Measurements from ENCODE around the gene RER1.
A peak's percentile ranks its signal among the peaks of the same experiment; 100 is the strongest.

Gene RER1

DNA sequence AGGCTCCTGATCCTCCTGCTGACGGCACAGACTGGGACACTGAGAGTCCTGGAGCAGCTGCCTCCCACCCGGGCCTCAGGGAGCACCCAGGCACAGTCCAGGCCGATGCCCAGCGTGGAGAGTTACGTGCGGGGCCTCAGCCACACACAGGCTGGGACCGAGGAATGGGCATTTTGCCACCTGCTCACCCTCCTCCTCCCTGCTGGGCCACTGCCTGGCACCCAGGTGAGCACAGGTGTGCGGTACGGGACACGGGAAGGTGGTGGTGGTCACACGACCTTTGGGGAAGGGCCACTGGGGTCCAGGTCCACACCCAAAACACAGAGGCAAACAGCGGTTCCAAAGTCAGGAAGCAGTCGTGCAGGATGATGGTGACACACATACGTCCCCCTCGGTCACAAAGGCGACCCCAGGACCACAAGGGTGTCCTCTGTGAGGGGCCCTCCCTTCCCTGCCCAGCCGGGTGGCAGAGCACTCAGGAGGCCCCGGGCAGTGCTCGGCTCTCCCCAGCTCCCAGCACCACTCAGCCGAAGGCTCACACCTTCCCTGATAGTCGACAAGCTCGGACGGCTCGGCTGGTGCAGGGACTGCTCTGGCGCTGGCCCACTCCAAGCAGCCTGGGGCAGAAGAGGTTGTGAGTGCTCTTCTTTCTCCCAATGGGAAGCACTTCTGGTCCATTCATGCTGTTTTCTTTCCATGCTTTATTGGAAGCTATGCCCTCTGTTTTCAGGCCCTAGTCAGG lies 14.5 kb upstream of the RER1 start:
- DNase-seq = no peak

DNA sequence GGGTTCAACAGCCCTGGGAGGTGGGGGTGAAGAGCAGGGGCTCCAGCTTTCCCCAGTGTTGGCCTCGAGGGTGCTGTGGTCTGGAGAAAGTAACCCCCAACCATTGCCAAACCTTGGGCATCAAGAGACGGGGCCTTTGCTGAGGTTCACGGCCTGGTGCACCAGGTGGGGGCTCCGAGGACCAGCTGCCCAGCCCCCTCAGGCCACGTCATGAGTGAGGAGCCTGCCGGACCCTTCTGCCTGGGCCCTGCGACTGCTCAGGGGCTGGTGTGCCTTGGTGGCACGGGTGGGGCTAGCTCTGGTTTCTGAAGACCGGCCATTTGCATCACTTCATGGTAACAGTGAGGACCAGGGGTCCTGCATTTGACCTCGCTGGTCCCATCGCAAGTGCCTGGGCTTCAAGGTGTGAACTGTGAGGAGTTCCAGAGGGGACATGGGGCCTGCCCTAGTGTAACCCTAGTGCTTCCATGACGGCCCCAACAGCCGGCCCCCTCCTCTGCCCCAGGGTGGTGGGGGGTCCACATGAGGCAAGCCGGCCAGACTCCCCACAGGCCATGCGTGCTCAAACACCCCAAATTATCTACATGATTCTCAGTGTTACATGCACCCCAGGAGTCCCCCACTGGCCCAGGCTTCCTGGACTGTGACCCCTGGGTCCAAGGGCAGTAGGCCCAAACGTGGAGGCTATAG lies 13.7 kb upstream of the RER1 start:
- no peak for DNase-seq

DNA sequence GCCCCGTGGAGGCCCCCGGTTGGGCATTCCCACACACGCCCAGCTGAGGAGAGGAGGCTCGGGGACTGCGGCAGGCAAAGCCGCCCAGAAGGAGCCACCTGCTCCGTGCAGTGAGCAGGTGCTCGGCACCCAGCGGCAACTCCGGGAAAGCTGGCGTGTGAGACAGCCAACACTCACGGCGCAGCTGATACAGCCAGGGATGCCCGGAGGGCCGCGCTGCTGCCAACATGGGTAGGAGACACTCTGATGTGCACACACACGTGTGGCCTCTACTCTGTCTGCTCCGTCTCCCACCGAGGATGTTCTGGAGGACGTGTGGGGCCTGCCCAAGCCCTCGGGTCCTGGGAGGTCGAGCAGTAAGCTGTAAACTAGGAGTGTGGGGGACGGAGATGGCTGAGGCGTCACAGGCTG lies 13.2 kb upstream of the RER1 start:
- DNase-seq = no peak

DNA sequence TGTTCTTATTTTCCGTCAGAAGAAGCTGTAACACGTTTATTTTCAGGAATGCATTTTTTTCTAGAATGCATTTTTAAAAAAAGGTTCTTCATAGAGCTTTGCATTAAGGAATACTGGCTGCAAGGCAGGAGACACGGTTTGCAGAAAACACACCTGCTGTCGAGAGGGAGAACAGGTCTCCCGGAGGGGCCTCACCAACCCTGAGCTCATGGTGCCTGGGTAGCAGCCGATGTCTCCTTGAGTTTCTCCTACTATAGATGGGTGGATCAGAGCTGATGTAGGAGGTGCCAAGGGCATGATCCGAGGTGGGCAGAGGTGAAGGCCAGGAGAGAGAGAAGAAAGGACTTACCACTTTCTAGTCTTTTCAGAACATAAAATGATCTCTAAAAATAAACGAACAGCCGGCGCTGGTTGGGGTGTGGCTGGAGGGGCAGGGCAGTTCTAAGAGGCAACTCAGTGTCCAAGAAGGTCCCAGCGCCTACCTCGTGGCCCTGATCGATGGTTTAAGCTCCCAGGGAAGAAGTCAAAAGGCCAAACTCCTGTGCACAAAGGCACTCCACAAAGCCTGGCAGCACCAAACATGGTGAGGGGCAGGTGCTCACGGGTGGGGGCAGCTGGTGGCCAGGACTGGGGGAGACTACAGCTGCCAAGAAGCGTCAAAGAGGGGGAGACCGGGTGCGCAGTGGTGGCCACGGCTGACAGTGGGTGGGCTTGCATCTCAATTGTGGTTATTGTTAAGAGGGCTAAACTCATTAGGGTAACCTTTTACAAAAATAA lies 12.5 kb upstream of the RER1 start:
- no peak for DNase-seq

DNA sequence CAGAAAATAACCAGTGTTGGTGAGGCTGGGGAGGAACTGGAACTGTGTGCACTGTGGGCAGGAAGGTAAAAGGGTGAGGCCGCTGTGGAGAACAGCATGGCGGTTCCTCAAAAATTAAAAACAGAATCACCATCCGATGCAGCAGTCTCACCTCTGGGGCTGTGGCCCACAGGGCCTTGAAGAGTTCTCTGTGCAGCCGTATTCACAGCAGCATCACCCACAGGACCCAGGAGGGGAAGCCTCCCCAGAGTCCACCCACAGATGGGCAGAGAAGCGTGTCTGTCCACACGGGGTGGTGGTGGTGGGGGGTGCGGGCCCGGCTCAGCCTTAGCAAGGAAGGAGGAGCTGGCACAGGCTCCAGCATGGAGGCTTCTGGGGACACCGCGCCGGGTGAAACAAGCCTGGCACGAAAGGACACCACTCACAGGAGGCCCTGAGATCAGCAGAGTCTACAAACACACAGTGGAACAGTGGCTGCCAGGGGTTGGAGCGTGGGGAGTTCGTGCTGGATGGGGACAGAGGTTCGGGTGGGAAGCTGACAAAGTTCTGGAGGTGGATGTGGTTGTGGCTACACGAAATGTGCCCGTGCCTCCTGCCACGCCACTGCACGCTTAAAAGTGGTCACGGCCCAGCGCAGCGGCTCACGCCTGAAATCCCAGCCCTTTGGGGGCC lies 11.8 kb upstream of the RER1 start:
- DNase-seq = no peak

DNA sequence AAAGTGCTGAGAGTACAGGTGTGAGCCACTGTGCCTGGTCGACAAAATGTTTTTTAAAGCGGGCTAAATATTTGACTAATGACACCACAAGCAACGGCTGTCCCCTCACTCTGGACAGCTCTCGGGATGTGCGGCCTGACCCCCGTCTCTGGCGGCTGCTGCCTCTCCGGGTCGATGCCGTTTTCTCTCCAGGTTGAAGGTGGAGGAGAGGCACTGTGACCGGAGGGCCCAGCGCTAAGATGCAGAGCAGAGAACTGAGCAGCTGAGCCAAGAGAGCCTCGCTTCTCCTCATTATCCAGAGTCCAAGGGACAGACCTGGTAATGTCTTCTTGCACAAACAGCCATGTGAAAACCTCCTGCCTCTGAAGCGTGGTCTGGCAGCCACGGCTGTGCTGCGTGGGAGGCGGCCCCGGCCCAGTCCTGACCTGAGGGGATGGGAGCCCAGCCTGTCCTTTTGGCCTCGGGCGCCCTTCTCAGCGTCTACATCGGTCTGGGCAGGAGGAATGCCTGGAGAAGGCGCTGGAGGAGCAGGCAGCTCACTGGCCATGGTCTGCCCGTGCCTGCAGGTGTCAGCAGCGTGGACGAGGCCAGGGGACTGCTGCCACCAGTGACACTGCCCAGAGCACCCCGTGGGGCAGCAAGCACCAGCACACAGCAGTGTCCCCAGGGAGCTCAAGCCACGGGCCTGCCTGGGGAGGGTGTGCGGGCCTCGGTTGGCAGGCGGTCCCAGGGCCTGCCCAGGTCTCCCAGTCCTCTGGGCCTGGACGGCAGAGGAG lies 10.6 kb upstream of the RER1 start:
- no peak for DNase-seq

DNA sequence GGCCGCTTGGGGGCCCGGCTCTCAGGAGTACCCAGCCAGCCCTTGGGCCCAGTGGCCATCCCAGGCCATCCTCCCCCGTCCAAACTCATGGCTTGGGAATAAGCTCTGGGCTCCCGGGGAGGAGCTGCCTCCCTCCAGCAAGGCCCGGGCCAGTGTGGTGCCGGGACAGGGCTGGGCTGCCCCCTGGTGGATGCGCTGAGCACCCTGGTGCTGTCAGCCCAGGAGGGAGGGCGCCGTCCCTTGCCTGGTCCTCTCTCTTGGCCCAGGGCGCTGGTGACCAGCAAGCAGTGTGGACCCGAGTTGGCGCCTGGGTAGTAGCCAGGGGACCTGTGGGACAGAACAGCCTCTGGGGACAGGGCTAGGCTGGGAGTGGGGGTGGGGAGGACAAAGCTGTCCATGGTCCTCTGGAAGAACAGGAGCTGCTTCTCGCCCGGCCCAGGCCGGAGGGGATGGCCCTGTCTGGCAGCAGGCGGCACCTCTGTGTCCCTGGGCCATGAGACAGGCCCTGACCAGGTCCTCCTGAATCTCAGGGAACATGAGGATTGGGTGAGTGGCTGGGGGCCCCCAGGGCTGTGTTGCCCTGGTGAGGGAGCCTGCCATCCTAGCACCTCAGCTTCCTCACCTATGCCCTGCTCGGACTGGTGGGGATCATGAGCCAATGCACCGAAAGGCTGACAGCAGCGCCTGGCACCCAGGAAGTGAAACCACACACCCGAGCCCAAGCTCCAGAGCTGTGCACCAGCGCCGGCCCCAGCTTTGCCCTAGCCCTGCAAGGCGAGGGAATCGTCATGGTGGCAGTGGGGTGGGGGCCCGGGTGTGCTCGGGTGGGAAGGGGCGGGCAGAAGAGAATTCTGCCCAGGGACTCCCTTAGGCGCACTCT lies 9.7 kb upstream of the RER1 start:
- DNase-seq = peak; percentile 52 to 72 (median 67)

DNA sequence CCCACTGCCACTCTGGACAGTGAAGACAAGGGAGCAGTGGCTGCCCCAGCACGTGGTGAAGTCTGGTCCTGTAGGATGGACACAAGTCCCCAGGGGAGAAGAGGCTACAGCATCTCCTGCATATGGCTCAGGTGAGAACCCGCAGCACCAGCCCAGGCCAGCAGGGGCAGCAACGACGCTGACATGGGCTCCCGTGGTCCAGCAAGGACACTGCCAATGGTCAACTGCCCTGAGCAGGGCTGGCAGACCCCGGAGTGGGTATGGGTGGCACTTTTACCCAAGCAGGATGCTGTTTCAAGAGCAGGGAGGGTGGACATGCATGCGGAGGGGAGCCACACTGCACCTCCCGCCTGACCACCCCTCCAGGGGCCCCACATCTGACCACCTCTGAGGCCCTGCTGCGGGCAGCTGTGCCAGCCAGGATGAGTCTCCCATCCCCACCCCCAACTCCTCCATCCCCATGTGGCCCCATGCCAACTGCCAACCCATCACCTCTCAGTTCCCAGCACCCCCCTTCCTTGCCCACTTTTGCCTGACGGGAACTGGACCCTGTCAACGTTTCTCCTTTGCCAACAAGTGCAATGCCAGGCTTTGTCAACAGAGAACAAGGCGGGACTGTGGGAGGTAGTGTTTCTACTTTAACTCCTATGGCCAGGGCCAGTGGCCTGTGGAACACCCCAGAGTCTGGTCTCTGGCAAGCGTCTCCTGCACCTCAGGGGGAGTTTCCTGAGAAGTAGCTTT lies 8.8 kb upstream of the RER1 start:
- DNase-seq = no peak

DNA sequence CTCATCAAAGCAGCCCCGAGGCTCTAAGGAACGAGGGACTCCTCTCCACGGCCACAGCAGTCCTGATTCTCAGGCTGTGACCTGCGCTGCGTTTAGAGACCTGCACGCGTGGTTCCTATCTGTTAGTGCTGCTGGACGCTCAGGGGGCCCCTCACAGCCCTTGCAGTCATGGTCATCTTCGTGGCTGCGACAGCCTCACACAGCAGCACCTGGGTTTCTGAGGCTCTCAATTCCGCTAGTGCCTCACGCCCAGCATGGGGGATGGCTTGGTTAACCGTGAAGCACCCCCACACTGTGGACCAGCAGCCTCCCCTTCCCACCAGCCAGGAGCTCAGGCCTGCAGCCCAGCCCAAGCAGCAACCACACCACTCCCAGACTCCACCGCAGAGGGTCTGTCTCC lies 8.1 kb upstream of the RER1 start:
- no peak for DNase-seq

DNA sequence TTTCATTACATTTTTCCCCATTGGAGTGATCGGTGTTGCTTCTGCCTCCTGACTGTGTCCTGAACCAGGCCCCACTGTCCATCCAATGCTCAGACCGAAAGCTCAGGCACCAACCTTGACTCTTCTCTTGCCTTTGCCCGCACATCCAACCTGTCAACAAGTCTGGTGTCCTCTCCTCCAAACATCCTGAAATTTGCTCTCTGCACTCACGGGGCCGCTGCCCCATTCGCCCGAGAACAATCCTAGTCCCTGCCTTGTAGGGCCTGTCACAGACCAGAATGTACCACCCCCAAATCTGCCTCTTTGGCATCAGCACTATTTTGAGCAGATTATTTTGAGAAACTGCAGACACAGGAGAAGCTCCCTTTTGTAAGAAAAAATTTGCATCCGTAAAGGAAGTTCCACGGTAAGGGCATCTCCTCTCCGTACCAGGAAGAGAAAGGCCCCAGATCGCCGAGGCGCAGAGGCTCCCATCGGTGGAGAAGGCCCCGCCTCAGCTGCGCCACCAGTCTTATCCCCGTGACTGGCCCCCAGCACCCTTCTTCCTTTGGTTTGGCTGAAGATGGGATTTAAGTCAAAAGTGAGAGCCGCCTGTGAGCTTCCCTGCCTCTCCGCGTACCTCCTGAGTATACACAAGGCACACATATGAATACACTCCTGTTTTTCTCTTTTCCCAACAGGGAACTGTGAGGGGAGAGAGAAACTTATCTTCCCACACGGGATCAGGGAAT lies 7.3 kb upstream of the RER1 start:
- DNase-seq = no peak

DNA sequence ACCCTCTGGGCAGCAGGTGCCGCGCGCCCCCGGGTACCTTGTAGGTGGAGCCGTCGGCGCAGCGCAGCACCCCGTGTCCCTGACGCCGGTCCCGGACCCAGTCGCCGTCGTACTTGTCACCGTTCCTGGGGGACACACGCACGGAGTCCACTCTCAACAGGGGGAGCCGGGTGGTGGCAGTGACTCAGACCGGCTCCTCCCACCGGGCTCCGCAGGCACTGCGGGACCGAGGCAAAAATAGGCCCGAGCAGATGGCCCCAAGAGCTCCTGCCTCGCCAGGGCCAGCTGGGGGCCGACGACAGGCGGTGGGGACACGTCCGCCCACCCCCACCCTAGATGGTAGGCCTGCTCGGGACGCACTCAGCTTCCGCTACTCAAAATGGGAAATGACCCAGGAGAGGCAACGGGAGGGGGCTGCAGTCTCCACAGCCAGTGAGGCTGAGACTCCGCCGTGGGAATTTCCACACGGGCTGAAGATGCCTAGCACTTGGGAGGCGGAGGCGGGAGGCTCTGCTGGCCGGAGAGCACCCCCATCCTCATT lies 6.6 kb upstream of the RER1 start:
- DNase-seq = no peak

DNA sequence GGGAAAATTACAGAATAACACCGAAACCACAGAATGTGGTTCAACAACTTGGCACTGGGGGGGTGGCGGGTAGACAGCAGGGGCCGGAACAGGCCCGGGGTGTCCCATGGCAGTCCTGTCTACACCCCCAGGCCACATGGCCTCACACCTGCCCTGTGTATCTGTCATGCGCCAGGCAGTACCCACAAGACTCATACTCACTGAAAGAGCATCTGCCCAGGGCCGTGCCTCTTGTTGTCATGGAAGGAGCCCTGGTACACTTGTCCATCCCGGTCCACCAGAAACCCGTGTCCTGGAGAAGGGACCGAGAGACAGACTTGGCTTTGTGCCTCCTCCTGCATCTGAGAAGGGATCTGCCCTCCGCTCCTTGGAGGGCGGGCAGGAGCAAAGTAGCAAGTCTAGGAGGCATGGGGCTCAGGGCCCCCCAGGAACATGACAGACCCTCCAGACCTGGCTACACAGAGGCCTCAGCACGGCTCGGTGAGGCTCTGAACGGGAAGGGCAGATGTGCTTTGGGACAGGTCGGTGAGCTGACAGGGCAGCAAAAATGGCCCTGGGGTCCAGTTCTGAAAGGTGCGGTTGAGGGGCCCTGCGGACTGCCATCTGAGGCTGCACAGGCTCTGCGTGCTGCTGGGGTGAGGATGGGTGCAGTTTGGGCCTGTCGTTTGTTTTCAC lies 5.9 kb upstream of the RER1 start:
- DNase-seq = no peak

DNA sequence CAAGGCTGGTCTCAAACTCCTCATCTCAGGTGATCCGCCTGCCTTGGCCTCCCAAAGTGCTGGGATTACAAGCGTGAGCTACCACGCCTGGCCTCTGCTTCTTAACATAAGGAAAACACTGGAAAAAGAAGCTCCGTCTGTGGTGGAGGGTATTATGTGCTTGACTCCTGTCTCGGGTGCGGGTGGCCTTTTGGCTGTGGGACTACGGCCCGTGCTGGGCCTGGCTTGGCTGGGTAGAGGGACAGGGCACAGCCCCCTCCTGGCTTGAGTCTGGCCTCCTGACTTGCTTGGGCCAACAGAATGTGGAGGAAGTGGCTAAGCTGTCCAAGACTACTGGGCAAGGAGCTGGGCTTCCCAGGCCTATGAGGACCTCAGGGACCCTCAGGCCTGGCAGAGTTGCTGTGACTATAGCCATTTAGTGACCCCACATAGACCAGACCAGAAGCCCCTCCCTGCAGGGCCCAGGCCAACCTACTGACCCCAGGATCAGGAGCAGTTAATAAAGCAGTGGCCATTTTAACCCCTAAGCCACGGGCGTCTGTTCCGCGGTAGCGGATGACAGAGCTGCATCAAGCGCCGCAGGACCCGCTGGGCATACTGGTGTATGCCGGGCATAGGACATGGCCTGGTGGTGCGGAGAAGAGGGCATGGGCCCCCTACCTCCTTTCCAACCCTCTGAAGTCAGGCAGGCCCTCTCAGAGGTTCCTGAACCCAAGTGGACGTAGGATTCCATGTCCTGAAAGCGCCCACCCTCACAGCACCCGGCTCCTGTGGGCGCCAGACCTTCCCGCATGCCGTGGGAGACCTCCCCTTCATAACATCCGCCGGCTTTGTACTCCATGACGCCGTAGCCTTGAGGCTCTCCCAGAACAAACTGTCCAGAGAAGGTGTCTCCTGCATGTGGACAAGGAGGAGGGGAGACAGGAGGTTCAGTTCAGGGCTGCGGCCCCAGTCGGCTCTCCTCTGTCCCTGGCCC lies 4.7 kb upstream of the RER1 start:
- DNase-seq = no peak

DNA sequence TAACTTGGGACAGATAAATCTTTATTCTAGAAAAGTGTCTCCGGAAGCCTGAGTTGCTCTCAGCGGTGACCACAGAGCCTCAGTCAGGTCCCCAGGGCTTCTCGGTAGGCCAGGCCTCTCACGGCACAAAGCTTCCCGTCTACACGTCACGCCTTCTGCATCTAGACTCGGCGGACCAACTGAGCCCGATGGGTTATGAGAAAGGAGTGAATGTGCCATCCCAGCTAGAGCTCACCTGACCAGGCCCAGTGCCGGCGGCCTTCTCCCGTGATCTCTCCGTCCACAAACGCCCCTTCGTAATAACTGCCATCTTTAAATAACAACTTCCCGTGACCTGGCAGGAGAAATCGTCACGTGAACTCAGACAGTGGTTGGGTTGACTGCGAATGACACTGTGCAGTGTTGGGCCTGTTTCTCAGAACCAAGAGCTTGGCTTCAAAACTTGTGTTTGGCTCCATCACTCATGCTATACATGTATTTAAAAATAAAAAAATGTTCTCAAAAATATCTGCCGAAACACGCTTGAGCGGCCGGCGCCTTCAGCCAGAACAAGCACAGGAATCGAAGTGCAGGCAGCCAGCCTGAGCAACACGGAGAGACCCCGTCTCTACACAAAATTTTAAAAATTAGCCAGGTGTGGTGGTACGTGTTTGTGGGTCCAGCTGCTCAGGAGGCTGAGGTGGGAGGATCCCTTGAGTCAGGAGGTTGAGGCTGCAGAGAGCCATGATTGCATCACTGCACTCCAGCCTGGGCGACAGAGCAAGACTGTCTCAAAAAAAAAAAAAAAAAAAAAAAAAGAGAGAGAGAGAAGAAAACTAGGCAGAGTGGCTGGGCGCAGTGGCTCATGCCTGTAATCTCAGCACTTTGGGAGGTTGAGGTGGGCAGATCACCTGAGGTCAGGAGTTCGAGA lies 3.4 kb upstream of the RER1 start:
- no peak for DNase-seq

DNA sequence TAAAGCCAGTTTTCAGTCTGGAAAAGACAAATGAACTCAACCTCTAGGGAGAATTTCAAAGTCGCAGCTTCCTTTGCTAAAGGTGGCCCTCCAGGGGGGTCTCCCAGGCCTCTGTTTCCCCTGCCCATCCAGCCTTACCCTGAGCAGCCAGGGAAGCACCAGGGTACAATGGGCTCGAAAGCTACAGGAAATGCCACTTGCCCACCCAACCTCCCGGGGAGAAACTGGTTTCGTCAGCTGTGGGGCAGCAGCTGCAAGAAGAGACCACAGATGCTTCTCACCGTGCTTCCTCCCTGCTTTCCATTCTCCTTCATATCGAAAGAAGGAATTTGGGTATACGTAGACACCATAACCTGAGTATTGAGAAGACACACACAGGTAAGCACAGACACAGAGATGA lies 2.0 kb upstream of the RER1 start:
- no peak for DNase-seq

DNA sequence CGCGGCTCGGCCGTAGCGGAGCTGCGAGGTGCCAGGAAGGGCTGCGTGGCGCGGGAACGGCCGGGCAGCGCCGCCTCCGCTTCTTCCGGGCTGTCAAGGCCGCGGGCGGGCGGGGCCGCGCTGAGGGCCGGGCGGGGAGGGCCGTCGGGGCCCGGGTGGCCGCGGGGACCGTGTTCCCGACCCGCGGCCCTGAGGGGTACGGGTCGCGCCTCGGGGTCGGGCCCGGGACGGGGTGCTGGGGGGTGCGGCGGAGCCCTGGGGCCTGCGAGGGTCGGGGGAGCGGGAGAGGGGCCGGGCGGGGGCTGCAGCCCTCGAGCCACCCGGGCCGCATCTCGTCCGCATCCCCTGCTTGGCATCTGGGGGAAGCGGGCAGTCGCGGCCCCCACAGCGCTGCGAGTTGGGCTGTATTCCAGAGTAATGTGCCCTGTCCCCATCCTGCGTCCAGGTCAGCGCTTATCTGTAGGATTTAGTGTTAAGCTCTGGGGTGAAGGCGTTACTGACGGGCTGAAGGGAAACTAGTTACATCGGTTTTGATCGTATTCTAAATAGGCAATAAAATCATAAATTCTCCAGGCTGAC lies 379 bp downstream of the RER1 start:
- DNase-seq = no peak

Data from T-helper 2 cell (primary cell).